HG03521 (cell line): Measurements from ENCODE around the gene DEAF1.
"Not testable (repeated sequence)": the region's sequence is repeated elsewhere in the genome, so short reads cannot be mapped to it uniquely, and the experiment has no call there.

ENCODE experiments used
- ATAC-seq: cut with Tn5 transposase; IDR thresholded peaks from one replicate; pipeline ENCODE4 v1.9.1; 2021; ENCODE audit warnings: mild to moderate bottlenecking, moderate library complexity; ENCODE audit not compliant: unreplicated experiment

The DEAF1 gene

DNA sequence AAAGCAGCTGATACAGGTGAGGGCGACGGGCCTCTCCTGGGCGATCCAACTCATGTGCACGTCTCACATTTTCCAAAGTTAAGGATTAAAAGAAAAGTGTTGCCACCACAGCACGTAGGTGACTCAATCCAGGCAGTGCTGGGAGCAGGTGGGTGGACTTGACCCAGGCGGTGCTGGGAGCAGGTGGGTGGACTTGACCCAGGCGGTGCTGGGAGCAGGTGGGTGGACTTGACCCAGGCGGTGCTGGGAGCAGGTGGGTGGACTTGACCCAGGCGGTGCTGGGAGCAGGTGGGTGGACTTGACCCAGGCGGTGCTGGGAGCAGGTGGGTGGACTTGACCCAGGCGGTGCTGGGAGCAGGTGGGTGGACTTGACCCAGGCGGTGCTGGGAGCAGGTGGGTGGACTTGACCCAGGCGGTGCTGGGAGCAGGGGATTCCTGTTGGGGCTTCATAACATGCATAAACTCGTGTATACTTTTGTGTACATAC is 47.3 kb downstream of the DEAF1 start:
- ATAC-seq: not testable (repeated sequence)

GRCh38 chr11:646214-646613 is 48.8 kb downstream of the DEAF1 start:
- ATAC-seq: no peak

GRCh38 chr11:645536-645935 is 49.5 kb downstream of the DEAF1 start:
- ATAC-seq: no peak

- ATAC-seq: no peak
These were observed 50.9 kb downstream of the DEAF1 start for GRCh38 chr11:643849-644738.

DNA sequence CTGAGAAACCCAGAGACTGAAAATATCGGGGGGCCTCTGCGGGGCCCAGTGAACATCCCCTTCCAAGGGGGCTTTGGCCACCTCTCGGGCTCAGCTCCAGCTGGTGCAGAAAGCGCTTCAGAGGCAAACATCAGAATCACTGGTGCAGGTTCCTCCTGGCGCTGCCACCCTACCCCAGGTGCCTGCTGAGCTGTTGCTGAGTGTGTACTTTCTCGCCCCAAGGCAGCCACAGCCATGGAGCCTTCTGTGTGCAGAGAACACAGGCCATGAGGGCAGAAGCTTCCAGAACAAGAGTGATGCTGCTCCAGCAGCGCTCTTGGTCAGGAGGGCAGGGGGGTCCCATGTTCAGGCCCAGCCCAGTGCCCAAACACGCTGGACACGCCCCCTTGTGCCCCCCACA is 51.7 kb downstream of the DEAF1 start:
- no peak for ATAC-seq

- ATAC-seq: no peak
These were observed 53.1 kb downstream of the DEAF1 start for GRCh38 chr11:641806-642370.

GRCh38 chr11:640021-640706 is 54.9 kb downstream of the DEAF1 start:
- no peak for ATAC-seq

DNA sequence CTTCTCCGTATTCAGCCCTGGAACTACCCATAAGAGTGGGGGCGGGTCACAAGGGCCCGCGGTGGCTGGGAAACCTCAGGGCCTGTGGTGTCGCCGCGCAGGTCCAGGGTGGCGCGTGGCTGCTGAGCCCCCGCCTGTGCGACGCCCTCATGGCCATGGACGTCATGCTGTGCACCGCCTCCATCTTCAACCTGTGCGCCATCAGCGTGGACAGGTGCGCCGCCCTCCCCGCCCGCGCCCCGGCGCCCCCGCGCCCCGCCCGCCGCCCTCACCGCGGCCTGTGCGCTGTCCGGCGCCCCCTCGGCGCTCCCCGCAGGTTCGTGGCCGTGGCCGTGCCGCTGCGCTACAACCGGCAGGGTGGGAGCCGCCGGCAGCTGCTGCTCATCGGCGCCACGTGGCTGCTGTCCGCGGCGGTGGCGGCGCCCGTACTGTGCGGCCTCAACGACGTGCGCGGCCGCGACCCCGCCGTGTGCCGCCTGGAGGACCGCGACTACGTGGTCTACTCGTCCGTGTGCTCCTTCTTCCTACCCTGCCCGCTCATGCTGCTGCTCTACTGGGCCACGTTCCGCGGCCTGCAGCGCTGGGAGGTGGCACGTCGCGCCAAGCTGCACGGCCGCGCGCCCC is 55.6 kb downstream of the DEAF1 start:
- ATAC-seq: no peak

DNA sequence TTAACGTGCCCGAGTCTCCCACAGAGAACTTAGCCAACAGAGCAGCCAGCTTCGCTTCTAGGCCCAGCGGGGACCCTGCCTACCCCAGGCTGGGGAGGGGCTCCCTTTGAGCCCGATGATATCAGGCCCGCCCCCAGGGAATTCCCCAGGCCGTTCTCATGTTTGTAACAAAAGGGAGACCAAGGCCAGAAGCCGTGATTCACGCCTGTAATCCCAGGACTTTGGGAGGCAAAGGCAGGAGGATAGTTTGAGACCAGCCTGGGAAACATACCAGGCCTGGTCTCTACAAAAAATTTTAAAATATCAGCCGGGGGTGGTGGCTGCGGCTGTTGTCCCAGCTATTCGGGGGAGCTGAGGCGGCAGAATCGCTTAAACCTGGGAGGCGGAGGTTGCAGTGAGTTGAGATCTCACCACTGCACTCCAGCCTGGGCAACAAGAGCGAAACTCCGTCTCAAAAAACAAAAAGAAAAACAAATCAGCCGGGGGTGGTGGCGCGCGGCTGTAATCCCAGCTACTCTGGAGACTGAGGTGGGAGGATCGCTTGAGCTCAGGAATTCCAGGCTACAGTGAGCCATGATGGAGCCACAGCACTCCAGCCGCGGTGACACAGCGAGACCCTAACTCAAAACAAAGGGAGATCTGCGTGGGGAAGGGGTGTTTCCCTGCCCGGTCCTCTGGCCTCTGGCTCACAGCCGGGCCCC is 56.2 kb downstream of the DEAF1 start:
- ATAC-seq: no peak

- no peak for ATAC-seq
These were observed 57.2 kb downstream of the DEAF1 start for GRCh38 chr11:637593-638521.

GRCh38 chr11:637333-637592 is 57.8 kb downstream of the DEAF1 start:
- no peak for ATAC-seq

DNA sequence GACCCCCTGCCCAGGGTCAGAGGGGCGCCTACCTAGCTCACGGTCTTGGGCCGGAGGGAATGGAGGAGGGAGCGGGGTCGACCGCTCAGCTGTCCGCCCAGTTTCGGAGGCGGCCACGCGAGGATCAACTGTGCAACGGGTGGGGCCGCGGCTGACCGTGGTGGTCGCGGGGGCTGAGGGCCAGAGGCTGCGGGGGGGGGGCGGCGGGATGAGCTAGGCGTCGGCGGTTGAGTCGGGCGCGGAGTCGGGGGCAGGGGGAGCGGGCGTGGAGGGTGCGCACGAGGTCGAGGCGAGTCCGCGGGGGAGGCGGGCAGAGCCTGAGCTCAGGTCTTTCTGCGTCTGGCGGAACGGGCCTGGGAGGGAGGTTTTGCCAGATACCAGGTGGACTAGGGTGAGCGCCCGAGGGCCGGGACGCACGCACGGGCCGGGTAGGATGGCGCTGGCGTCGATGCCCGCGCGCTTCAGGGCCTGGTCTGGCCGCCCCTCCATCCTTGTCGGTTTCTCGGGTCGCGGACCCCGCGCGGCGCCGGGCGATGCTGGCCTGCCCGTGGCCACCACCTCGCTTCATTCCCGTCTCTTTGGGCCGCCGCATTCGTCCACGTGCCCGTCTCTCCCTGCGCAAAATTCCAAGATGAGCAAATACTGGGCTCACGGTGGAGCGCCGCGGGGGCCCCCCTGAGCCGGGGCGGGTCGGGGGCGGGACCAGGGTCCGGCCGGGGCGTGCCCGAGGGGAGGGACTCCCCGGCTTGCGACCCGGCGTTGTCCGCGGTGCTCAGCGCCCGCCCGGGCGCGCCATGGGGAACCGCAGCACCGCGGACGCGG is 58.3 kb downstream of the DEAF1 start, which contains the start of gene DRD4:
DRD4 (plus strand) TSS at position 759 of the 822 bp plus-strand sequence; CDS start at position 795, 36 bp downstream.
- no peak for ATAC-seq

- ATAC-seq: no peak
These were observed 59.0 kb downstream of the DEAF1 start for GRCh38 chr11:635945-636510.

DNA sequence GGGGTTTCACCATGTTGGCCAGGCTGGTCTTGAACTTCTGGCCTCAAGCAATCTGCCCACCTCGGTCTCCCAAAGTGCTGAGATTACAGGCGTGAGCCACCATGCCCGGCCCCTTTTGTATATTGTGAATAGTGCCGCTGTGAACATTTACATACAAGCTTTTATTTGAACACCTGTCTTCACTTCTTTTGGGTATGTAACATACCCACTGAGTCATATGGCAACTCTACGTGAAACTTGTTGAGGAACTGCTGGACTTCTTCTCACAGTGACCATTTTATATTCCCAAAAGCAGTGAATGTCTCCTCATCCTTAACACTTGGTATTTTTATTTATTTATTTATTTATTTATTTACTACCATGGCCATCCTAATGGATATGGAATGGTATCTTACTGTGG is 64.2 kb downstream of the DEAF1 start:
- no peak for ATAC-seq

DNA sequence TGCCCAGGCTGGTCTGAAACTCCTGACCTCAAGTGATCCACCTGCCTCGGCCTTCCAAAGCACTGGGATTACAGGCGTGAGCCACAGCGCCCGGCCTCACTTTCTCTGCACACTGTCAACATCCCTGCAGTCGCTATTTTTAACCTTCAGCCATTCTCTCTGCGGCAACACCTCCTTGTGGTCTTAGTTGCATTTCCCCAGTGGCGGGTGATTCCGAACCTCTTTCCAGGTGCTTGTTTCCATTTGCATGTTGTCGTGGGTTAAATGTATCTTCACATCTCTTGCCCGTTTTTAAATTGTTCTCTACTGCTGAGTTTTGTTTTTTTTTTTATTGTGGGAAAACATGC is 65.8 kb downstream of the DEAF1 start:
- no peak for ATAC-seq

- no peak for ATAC-seq
These were observed 67.0 kb downstream of the DEAF1 start for GRCh38 chr11:628056-628455.

GRCh38 chr11:627308-627576 is 67.8 kb downstream of the DEAF1 start:
- no peak for ATAC-seq

GRCh38 chr11:626475-627307 is 68.3 kb downstream of the DEAF1 start, which contains the start of gene SCT:
Gene SCT, minus strand, starts transcription at chr11:627181. Its CDS starts 38 bp downstream, at chr11:627143.
- no peak for ATAC-seq
